DOHH2 (cell line): Measurements from ENCODE around the gene RAI1.

Experiments
- H3F3A ChIP-seq: fragments of 200-600 bp; sonication (generic), shearing (Covaris generic); 2 replicates; pipeline ENCODE4 v1.6.0; 2016; ENCODE audit warnings: antibody characterized with exemption, mild to moderate bottlenecking; ENCODE audit not compliant: control insufficient read depth, insufficient read depth
- H3K27ac ChIP-seq: fragments of 200-600 bp; sonication (generic); 2 replicates; pipeline ENCODE4 v1.5.1; 2014; ENCODE audit warnings: low read depth, mild to moderate bottlenecking, low read length, moderate library complexity
- H3K27me3 ChIP-seq: fragments of 200-600 bp; sonication (generic); 2 replicates; pipeline ENCODE4 v1.6.1; 2014; ENCODE audit warnings: mild to moderate bottlenecking, low read length, mixed read lengths; ENCODE audit not compliant: control insufficient read depth
- H3K36me3 ChIP-seq: fragments of 200-600 bp; sonication (generic); 2 replicates; pipeline ENCODE4 v1.6.1; 2014; ENCODE audit warnings: mild to moderate bottlenecking, low read length, moderate library complexity, mixed read lengths; ENCODE audit not compliant: control insufficient read depth
- H3K4me1 ChIP-seq: fragments of 200-600 bp; sonication (generic); 2 replicates; pipeline ENCODE4 v1.6.1; 2014; ENCODE audit warnings: mild to moderate bottlenecking, low read length, mixed read lengths; ENCODE audit not compliant: control insufficient read depth
- H3K4me2 ChIP-seq: fragments of 200-600 bp; sonication (generic); 2 replicates; pipeline ENCODE4 v1.6.0; 2014; ENCODE audit warnings: mild to moderate bottlenecking, low read length, moderate library complexity
- H3K4me3 ChIP-seq: fragments of 200-600 bp; sonication (generic); 2 replicates; pipeline ENCODE4 v1.5.1; 2014; ENCODE audit warnings: mild to moderate bottlenecking, low read length, mixed read lengths
- H3K79me2 ChIP-seq: fragments of 200-600 bp; sonication (generic); 2 replicates; pipeline ENCODE4 v1.6.1; 2014; ENCODE audit warnings: mild to moderate bottlenecking, low read length, mixed read lengths; ENCODE audit not compliant: control insufficient read depth
- H3K9me2 ChIP-seq: fragments of 200-600 bp; sonication (generic); replicated peaks from 2 replicates; pipeline ENCODE4 v1.6.1; 2014; ENCODE audit warnings: mild to moderate bottlenecking, low read length, mixed read lengths; ENCODE audit not compliant: control insufficient read depth
- H3K9me3 ChIP-seq: fragments of 200-600 bp; sonication (generic); 2 replicates; pipeline ENCODE4 v1.6.1; 2014; ENCODE audit warnings: antibody characterized with exemption, low read length, mixed read lengths; ENCODE audit not compliant: control insufficient read depth, insufficient read depth
- H4K20me1 ChIP-seq: fragments of 200-600 bp; sonication (generic); 2 replicates; pipeline ENCODE4 v1.6.0; 2014; ENCODE audit warnings: low read depth, mild to moderate bottlenecking, antibody characterized with exemption, low read length, moderate library complexity; ENCODE audit not compliant: control insufficient read depth, insufficient read depth
- CTCF ChIP-seq: fragments of 200-600 bp; sonication (generic); IDR thresholded peaks from one replicate; pipeline ENCODE4 v1.5.1; 2014; ENCODE audit warnings: antibody characterized with exemption, mild to moderate bottlenecking, low read depth, low read length; ENCODE audit not compliant: poor library complexity, severe bottlenecking
- EZH2phosphoT487 ChIP-seq: fragments of 200-600 bp; sonication (generic); IDR thresholded peaks from 2 replicates; pipeline ENCODE4 v1.6.1; 2017; ENCODE audit warnings: borderline replicate concordance, mild to moderate bottlenecking, antibody characterized with exemption, low read length, moderate library complexity, mixed read lengths

RAI1 gene

DNA sequence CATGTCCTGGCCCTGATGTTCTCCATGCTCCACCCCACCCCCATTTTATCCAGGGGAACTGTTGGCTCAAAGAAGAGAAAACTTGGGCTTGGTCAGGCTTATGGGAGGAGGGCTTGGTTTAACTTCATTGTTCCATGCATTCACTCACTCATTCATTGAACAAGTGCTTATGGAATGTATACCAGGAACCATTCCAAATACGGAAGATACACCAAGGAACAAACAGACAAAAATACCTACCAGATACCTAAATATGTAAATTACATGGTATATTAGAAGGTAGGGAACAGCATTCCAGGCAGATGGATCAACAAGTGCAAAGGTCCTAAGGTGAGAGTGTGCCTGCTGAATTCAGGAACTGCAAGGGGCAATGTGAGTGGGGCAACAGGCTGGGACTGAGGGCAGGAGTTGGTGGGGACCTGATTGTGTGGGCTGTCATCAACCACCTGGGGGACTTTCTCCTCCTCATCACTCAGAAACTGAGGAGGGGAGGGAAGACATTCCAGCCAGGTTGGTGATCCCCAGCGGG, 39.9 kb downstream of the RAI1 start:
- no peak overlapping the region for H3K4me2 ChIP-seq
- H4K20me1 ChIP-seq = peaks cover 25% of the 10 kb centered on the region
- peaks cover 8% of the 10 kb centered on the region; the same call in 1 of the 2 replicates for H3K27me3 ChIP-seq
- no peak overlapping the region for H3K27ac ChIP-seq
- no peaks in the 10 kb centered on the region for H3K9me2 ChIP-seq
- H3F3A ChIP-seq = no peaks in the 10 kb centered on the region
- no peaks in the 10 kb centered on the region for H3K36me3 ChIP-seq
- peaks cover 42% of the 10 kb centered on the region for H3K79me2 ChIP-seq
- H3K4me1 ChIP-seq = peaks cover 31% of the 10 kb centered on the region
- no peak for TF ChIP-seq CTCF
- no peak for TF ChIP-seq EZH2phosphoT487
- H3K4me3 ChIP-seq = no peak overlapping the region
- H3K9me3 ChIP-seq = no peaks in the 10 kb centered on the region

DNA sequence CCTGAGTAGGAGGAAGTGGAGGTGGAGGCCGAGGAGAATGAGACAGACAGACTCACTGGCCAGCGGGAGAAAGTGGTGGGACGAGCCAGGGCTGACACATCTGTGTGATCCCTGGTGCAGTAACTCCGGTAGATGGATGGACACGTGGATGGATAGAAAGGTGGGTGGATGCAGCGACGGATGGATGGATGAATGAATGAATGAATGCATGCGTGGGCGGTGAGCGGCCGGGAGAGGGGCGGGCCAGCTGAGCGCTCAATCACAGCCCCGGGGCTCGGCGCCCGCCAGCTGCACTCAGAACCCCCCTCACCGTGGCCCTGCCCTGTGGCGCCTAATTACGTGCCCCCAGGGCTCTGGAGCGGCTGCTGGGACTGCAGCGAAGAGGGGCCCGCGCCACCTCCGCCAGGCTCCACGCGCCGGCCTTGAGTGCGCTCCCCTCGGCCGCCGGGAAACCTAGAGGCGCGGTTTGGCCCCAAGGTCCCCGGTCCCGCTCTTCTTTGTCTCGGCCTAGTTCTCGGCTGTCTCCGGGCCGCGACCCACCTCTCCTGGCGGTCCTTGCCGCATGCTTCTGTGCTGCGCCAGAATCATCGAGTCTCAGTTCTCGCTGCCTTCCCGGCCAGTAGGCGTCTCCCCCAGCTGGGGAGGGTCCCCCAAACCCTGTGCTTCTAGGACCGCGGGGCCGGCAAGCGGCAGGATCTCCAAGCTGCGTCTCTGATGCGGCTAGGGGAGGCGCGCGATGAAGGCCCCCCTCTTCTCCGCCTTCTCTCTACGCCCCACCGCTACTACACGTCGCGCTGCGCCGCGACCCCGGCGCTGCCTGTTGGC, 41.0 kb downstream of the RAI1 start:
- Histone ChIP-seq H3K9me3 (no peaks in the 10 kb centered on the region), H3K4me1 (peaks cover 31% of the 10 kb centered on the region), H3K9me2 (no peaks in the 10 kb centered on the region), H3K79me2 (peaks cover 40% of the 10 kb centered on the region), H3K27me3 (peaks cover 8% of the 10 kb centered on the region; the same call in 1 of the 2 replicates), H3K4me2 (peak overlapping the region; percentile 67), H3F3A (no peaks in the 10 kb centered on the region), H3K27ac (no peak overlapping the region), H3K4me3 (no peak overlapping the region), H4K20me1 (peaks cover 17% of the 10 kb centered on the region), H3K36me3 (no peaks in the 10 kb centered on the region)
- no peak for TF ChIP-seq EZH2phosphoT487
- TF ChIP-seq CTCF = no peak

GRCh38 chr17:17722906-17723353, 41.7 kb downstream of the RAI1 start:
- H3K79me2 ChIP-seq = peaks cover 43% of the 10 kb centered on the region
- peaks cover 8% of the 10 kb centered on the region; the same call in 1 of the 2 replicates for H3K27me3 ChIP-seq
- peak overlapping the region; percentile 67 for H3K4me2 ChIP-seq
- H3F3A ChIP-seq = no peaks in the 10 kb centered on the region
- no peaks in the 10 kb centered on the region for H3K9me2 ChIP-seq
- no peak overlapping the region for H3K27ac ChIP-seq
- H4K20me1 ChIP-seq = peaks cover 19% of the 10 kb centered on the region
- H3K36me3 ChIP-seq = no peaks in the 10 kb centered on the region
- H3K4me3 ChIP-seq = peak overlapping the region; percentile 60
- peaks cover 31% of the 10 kb centered on the region for H3K4me1 ChIP-seq
- TF ChIP-seq EZH2phosphoT487 (no peak), CTCF (no peak)
- no peaks in the 10 kb centered on the region for H3K9me3 ChIP-seq
